ENCODE data around the gene DOP1A.

The DOP1A gene

GRCh38 chr6:83072726-83073125, 5.3 kb downstream of the DOP1A start:
- no peak for DNase-seq (ENCODE audit: extremely low read depth, low read depth)
- no peak for TF ChIP-seq CTCF (IDR thresholded peaks at IDR 0.05; ENCODE audit: low read depth, low read length)

- no peak for TF ChIP-seq CTCF (IDR thresholded peaks at IDR 0.05; ENCODE audit: low read depth, low read length)
- no peak for DNase-seq (ENCODE audit: extremely low read depth, low read depth)
Measured at GRCh38 chr6:83073615-83074014, 6.1 kb downstream of the DOP1A start.

GRCh38 chr6:83083476-83083875, 16.0 kb downstream of the DOP1A start:
- TF ChIP-seq CTCF (IDR thresholded peaks at IDR 0.05; ENCODE audit: low read depth, low read length), result no peak
- DNase-seq (ENCODE audit: extremely low read depth, low read depth), result no peak

- TF ChIP-seq CTCF (IDR thresholded peaks at IDR 0.05; ENCODE audit: low read depth, low read length), result no peak
Measured at GRCh38 chr6:83086751-83087150, 19.3 kb downstream of the DOP1A start.

GRCh38 chr6:83092756-83093399, 25.4 kb downstream of the DOP1A start:
- DNase-seq (ENCODE audit: extremely low read depth, low read depth), result peak; percentile 5
- TF ChIP-seq CTCF (IDR thresholded peaks at IDR 0.05; ENCODE audit: low read depth, low read length), result no peak

More at GRCh38 chr6:83086751-83087150, 19.3 kb downstream of the DOP1A start:
- no peak for DNase-seq (ENCODE audit: extremely low read depth, low read depth)

- TF ChIP-seq CTCF (IDR thresholded peaks at IDR 0.05; ENCODE audit: low read depth, low read length), result no peak
- DNase-seq (ENCODE audit: extremely low read depth, low read depth), result no peak
Measured at GRCh38 chr6:83096791-83097190, 29.3 kb downstream of the DOP1A start.

DNA sequence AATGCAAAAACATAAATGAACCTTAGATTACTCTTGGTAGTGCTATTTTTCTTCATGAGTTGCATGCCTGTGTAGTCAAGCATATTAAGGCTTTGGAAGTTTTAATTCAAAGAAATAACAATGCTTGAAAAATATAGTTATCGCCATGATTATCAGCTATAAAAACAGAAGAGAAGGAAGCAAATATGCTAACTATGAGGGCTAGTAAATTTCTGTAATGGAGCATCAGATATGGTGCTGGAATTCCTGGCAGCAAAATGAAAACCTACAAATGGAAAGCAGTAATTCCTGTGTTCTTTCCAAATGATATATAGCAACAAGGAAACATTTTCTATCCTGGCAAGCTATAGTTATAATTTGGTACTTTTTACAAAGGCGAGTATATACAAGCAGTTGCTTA, 29.7 kb downstream of the DOP1A start:
- TF ChIP-seq CTCF (IDR thresholded peaks at IDR 0.05; ENCODE audit: low read depth, low read length), result no peak

More for the DNA sequence above, 29.7 kb downstream of the DOP1A start:
- no peak for DNase-seq (ENCODE audit: extremely low read depth, low read depth)

All from AG09319 (cell line).